Loucy (cell line): ENCODE measurements around the gene CEP70.
"Not testable (repeated sequence)": the region's sequence is repeated elsewhere in the genome, so short reads cannot be mapped to it uniquely, and the experiment has no call there.

Experiments
- H2AFZ ChIP-seq: fragments of 200-600 bp; sonication (generic); 2 replicates; pipeline ENCODE4 v1.6.0; 2016; ENCODE audit warnings: antibody characterized with exemption, mild to moderate bottlenecking, low read length, moderate library complexity
- H3F3A ChIP-seq: fragments of 200-600 bp; 2 replicates; pipeline ENCODE4 v1.6.0; 2016; ENCODE audit warnings: antibody characterized with exemption, low read depth, mild to moderate bottlenecking
- H3K27me3 ChIP-seq: fragments of 200-600 bp; sonication (generic); 2 replicates; pipeline ENCODE4 v1.6.1; 2014; ENCODE audit warnings: low read length, mild to moderate bottlenecking; ENCODE audit not compliant: insufficient read depth, poor library complexity, severe bottlenecking
- H3K36me3 ChIP-seq: fragments of 200-600 bp; sonication (generic); 2 replicates; pipeline ENCODE4 v1.6.1; 2016; ENCODE audit warnings: low read length; ENCODE audit not compliant: insufficient read depth
- H3K4me1 ChIP-seq: fragments of 200-600 bp; sonication (generic); 2 replicates; pipeline ENCODE4 v1.5.1; 2014; ENCODE audit warnings: low read length, mild to moderate bottlenecking; ENCODE audit not compliant: insufficient read depth, poor library complexity, severe bottlenecking
- H3K4me2 ChIP-seq: fragments of 200-600 bp; sonication (generic); 2 replicates; pipeline ENCODE4 v1.6.0; 2014; ENCODE audit warnings: antibody characterized with exemption, low read length, low read depth, mild to moderate bottlenecking; ENCODE audit not compliant: poor library complexity, severe bottlenecking
- H3K4me3 ChIP-seq: fragments of 200-600 bp; sonication (generic); 2 replicates; pipeline ENCODE4 v1.5.1; 2014; ENCODE audit warnings: low read length, mild to moderate bottlenecking, mixed read lengths; ENCODE audit not compliant: poor library complexity, severe bottlenecking
- H3K79me2 ChIP-seq: fragments of 200-600 bp; sonication (generic); 2 replicates; pipeline ENCODE4 v1.6.1; 2014; ENCODE audit warnings: low read length; ENCODE audit not compliant: insufficient read depth
- H3K9ac ChIP-seq: fragments of 200-600 bp; sonication (generic); 2 replicates; pipeline ENCODE4 v1.6.0; 2014; ENCODE audit warnings: mild to moderate bottlenecking, low read depth, low read length, moderate library complexity; ENCODE audit not compliant: poor library complexity, severe bottlenecking
- H3K9me2 ChIP-seq: fragments of 200-600 bp; sonication (generic); replicated peaks from 2 replicates; pipeline ENCODE4 v1.6.1; 2016; ENCODE audit warnings: low read depth, low read length, mixed read lengths
- H3K9me3 ChIP-seq: fragments of 200-600 bp; sonication (generic); 2 replicates; pipeline ENCODE4 v1.6.1; 2014; ENCODE audit warnings: mild to moderate bottlenecking, antibody characterized with exemption, low read length, low read depth; ENCODE audit not compliant: insufficient read depth
- H4K20me1 ChIP-seq: fragments of 200-600 bp; sonication (generic); 2 replicates; pipeline ENCODE4 v1.6.0; 2014; ENCODE audit warnings: antibody characterized with exemption, low read length, mild to moderate bottlenecking; ENCODE audit not compliant: insufficient read depth, poor library complexity, severe bottlenecking
- CTCF ChIP-seq: fragments of 200-600 bp; sonication (generic); conservative IDR thresholded peaks from 2 replicates; pipeline ENCODE4 v1.5.1; 2014; ENCODE audit warnings: mild to moderate bottlenecking, antibody characterized with exemption, low read length
- EZH2phosphoT487 ChIP-seq: fragments of 200-600 bp; IDR thresholded peaks from 2 replicates; pipeline ENCODE4 v1.6.1; 2018; ENCODE audit warnings: antibody characterized with exemption, mild to moderate bottlenecking, moderate library complexity, borderline replicate concordance

CEP70 gene

GRCh38 chr3:138600100-138600745 lies 6.2 kb upstream of the CEP70 start:
- H3K27me3 ChIP-seq = no peaks in the 10 kb centered on the region
- H3F3A ChIP-seq = no peaks in the 10 kb centered on the region
- TF ChIP-seq CTCF (no peak), EZH2phosphoT487 (no peak)
- peaks cover 4% of the 10 kb centered on the region; the same call in 1 of the 2 replicates for H3K9me3 ChIP-seq
- H2AFZ ChIP-seq = no peak overlapping the region
- H3K4me3 ChIP-seq = no peak overlapping the region
- no peak overlapping the region for H3K9ac ChIP-seq
- H3K79me2 ChIP-seq = no peaks in the 10 kb centered on the region
- no peaks in the 10 kb centered on the region for H3K9me2 ChIP-seq
- no peak overlapping the region for H3K4me2 ChIP-seq
- H3K4me1 ChIP-seq = peaks cover under 1% of the 10 kb centered on the region
- no peaks in the 10 kb centered on the region for H3K36me3 ChIP-seq
- no peaks in the 10 kb centered on the region for H4K20me1 ChIP-seq

DNA sequence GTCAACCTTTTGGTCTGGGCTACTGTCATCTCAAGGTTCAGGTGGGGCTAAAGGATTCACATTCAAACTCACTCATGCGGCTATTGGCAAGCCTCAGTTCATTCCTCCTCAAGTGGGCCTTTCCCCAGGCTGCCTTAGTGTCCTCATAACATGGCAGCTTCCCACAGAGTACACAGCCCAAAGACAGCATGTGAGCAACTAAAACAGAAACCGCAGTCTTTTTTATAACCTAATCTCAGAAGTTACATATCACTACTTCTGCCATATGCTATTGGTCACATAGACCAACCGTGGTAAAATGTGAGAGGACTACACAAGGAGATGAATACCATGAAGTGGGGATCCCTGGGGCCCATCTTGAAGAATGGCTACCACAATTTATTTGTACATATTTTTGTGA lies 4.5 kb upstream of the CEP70 start:
- Histone ChIP-seq H2AFZ (no peak overlapping the region), H3F3A (0 out of 2 replicates have a peak, but pooled peaks cover 2% of the 10 kb centered on the region), H3K4me3 (no peak overlapping the region), H3K9me3 (peaks cover 4% of the 10 kb centered on the region; the same call in 1 of the 2 replicates), H3K9me2 (no peaks in the 10 kb centered on the region), H3K27me3 (no peaks in the 10 kb centered on the region), H3K36me3 (no peaks in the 10 kb centered on the region), H4K20me1 (no peaks in the 10 kb centered on the region), H3K4me1 (peaks cover 9% of the 10 kb centered on the region), H3K79me2 (peaks cover 5% of the 10 kb centered on the region), H3K9ac (no peak overlapping the region), H3K4me2 (no peak overlapping the region)
- no peak for TF ChIP-seq CTCF
- no peak for TF ChIP-seq EZH2phosphoT487

DNA sequence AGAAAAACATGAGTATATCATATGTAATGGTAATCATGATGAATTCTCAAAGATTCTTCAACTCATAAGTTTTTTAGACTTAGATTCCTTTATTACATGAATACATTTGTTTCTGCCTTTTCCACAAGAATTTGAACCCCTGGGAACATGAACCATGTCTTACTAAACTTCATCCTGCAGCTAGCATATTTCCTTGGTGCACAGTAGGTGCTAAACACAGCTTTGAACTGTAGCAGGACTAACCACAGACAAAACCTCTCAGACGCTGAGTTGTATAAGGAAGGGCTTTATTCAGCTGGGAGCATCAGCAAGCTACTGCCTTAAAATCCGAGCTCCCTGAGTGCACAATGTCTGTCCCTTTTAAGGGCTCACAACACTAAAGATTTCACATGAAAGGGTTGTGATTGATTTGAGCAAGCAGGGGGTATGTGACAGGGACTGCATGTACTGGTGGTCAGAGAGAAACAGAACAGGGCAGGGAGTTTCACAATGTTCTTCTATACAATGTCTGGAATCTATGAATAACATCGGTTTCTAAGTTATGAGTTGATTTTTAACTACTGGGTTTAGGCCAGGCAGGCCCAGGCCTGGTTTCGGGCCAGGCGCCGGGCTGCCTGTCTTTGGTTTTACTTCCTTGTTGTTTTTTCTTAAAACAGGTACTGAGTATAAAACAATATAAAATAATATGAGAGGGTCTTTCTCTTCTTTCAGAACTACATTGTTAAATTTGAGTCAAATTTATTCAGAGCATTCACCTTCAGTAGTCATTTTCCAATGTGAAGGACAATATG lies 3.3 kb upstream of the CEP70 start:
- not testable (repeated sequence) for H4K20me1 ChIP-seq, H3K36me3 ChIP-seq, H3K4me3 ChIP-seq, H3K9me2 ChIP-seq, H3F3A ChIP-seq, H3K9me3 ChIP-seq, H3K4me2 ChIP-seq, H2AFZ ChIP-seq, H3K27me3 ChIP-seq, H3K9ac ChIP-seq
- Histone ChIP-seq H3K4me1 (peaks cover 15% of the 10 kb centered on the region), H3K79me2 (peaks cover 17% of the 10 kb centered on the region)
